VCaP (cell line): ENCODE results near the gene TRIO.

ENCODE experiments used
- H3K27ac ChIP-seq: fragments of 450-650 bp; 2 replicates; pipeline ENCODE4 v1.5.1; 2017
- TF ChIP-seq, protein P1 (sequence below): fragments of 450-650 bp; conservative IDR thresholded peaks from 2 replicates; pipeline ENCODE4 v1.5.1; 2017; ENCODE audit warnings: mild to moderate bottlenecking, moderate library complexity

TRIO gene

GRCh38 chr5:14155739-14156138 is 12.6 kb downstream of the TRIO start:
- no peak overlapping the region for H3K27ac ChIP-seq

DNA sequence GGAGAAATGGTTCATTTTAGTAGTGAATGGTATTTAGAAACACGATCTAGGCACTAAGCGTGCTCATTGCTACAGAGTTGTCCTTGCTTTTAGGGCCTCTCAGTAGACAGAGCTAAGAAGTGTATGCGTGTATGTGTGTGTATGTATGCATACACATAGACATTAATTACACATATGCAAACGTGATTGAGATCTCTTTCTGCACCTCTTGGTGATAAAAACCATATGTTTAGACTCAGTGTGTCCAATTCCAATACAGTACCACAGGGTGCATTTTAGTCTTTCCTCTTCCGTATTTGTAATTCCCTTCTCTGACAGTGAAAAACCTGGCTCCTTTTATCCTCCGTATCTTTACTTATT is 13.1 kb downstream of the TRIO start:
- TF ChIP-seq, protein P1, sequence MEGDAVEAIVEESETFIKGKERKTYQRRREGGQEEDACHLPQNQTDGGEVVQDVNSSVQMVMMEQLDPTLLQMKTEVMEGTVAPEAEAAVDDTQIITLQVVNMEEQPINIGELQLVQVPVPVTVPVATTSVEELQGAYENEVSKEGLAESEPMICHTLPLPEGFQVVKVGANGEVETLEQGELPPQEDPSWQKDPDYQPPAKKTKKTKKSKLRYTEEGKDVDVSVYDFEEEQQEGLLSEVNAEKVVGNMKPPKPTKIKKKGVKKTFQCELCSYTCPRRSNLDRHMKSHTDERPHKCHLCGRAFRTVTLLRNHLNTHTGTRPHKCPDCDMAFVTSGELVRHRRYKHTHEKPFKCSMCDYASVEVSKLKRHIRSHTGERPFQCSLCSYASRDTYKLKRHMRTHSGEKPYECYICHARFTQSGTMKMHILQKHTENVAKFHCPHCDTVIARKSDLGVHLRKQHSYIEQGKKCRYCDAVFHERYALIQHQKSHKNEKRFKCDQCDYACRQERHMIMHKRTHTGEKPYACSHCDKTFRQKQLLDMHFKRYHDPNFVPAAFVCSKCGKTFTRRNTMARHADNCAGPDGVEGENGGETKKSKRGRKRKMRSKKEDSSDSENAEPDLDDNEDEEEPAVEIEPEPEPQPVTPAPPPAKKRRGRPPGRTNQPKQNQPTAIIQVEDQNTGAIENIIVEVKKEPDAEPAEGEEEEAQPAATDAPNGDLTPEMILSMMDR, result no peak
- no peak overlapping the region for H3K27ac ChIP-seq

More at GRCh38 chr5:14155739-14156138, 12.6 kb downstream of the TRIO start:
- TF ChIP-seq, protein P1, result no peak

DNA sequence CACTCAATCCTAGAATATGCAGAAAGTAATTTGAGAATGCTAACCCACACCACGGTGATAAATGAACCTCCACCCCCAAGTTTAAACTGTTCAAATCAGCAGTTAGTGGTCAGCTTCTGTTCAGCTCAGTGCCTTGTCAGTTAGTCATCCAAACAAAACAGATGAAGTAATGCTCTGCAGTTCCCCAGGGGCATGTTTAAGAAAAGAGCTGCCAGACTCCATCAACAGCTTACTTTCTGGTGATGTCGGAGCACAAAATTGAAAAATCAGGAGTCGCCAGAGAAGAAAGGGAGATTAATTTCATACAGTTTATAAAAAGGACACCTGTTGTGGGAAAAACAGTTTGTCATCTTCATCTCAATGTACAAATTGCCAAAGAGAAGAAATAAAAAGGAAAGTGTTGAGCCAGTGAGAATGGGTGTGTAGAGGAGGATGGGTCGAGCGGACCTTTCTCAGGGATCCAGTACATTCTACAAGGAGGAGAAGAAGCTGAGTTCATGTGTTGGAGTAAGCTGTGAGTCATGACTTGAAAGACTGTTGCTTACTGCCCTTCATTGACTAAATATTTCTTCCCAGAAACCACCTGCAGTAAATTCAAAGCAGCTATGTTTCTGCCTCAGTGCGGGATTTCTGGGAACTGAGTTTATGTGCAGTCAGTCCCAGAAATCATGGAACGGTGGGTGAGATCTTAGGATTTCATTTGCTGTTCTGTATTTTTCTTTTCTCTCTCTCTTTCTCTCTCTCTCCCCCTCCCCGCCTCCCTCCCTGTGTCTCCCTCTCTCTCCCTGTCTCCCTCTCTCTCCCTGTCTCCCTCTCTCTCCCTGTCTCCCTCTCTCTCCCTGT is 13.7 kb downstream of the TRIO start:
- H3K27ac ChIP-seq, result no peak overlapping the region

DNA sequence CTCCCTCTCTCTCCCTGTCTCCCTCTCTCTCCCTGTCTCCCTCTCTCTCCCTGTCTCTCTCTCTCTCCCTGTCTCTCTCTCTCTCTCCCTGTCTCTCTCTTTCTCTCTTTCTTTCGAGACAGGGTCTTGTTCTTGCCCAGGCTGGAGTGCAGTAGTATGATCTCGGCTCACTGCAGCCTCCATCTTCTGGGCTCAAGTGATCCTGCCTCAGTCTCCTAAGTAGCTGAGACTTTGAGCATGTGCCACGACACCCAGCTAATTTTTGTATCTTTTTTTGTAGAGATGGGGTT is 14.3 kb downstream of the TRIO start:
- TF ChIP-seq, protein P1, result no peak
- no peak overlapping the region for H3K27ac ChIP-seq

More for the DNA sequence above, 13.7 kb downstream of the TRIO start:
- TF ChIP-seq, protein P1, result no peak

- no peak overlapping the region for H3K27ac ChIP-seq
- TF ChIP-seq, protein P1, result no peak
Observed at GRCh38 chr5:14158890-14159666, 15.9 kb downstream of the TRIO start.

GRCh38 chr5:14161825-14162556 is 18.8 kb downstream of the TRIO start:
- TF ChIP-seq, protein P1, result no peak
- H3K27ac ChIP-seq, result peak overlapping the region; percentile 26; the same call in 1 of the 2 replicates
